GM21528 (cell line): ENCODE results near the gene TLNRD1.

Experiments
- ATAC-seq: cut with Tn5 transposase; IDR thresholded peaks from one replicate; pipeline ENCODE4 v1.9.1; 2021; ENCODE audit warnings: mild to moderate bottlenecking, moderate library complexity; ENCODE audit not compliant: unreplicated experiment, low FRiP score

TLNRD1 gene

GRCh38 chr15:81025721-81026370 is 25.1 kb downstream of the TLNRD1 start:
- ATAC-seq: no peak

DNA sequence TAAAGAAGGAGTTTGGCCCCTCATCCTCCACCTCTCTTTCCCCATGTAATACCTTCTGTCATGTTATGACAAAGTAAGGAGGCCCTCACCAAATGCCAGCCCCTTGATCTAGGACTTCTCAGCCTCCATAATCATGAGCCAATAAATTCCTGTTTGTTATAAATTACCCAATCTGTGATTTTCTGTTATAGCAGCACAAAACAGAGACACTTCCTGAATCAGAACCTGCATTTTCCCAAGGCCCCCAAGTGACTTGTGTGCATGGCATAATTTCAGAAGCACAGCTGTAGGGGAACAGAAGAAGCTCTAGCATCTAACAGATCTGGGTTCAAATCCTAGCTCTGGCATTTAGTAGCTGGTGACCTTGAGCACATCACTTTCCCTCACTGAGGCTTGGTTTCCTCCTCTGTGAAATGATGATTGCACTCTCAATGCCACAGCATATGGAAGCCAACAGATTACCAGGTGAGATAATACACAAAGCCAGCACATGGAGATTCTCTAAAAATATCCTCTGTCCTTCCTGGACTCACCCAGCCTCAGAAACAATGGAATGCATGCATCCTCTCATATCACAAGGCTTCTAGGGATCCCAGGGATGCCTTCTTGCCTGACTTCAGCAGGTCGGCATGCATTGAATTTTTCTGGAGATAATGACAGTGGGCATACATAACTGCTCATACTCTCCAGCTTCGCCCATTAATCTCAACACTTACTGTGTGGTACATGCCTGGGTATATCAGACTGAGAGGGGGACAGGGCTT is 26.3 kb downstream of the TLNRD1 start:
- no peak for ATAC-seq

DNA sequence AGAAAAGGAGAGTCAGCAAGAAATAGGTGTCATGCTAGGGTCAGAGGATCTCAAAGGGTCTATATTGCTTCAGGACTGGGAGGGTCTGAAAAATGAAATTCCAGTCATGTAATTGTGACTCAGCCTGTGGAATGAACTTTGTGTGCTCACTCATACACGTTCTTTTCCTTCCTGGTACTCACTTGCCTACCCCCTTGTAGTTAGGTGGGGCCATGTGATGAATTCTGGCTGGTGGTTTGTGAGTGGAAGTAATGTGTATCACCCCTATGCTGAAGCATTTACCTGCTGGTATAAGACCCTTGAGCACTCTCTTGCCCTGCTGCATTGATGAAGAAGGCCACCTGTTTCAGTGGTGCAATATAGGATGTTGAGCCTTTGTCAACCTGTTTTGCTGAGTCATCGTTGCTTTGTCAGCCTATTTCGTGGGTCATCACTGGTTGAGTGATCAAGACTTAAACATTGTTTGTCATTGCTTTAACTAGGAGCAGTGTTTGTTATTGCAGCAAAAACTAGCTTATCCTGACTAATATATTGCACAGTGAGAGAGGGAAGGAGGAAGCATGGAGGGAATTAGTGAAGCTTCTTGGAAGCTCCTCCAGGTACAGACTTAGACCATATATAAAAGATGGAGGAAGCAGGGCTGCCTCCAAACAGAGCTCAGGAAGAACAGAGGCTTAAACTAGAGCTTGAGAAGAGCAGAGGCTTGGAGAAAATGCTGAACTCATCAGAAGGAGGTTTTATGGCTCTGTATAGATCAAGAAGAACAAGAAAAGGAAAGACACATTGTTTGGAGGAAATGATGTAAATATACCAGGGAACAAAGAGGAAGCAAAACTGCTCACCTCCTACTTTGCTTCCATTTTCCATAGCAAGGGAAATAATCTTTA is 28.9 kb downstream of the TLNRD1 start:
- ATAC-seq: no peak

- ATAC-seq: no peak
Observed at GRCh38 chr15:81030301-81030750, 29.6 kb downstream of the TLNRD1 start.

DNA sequence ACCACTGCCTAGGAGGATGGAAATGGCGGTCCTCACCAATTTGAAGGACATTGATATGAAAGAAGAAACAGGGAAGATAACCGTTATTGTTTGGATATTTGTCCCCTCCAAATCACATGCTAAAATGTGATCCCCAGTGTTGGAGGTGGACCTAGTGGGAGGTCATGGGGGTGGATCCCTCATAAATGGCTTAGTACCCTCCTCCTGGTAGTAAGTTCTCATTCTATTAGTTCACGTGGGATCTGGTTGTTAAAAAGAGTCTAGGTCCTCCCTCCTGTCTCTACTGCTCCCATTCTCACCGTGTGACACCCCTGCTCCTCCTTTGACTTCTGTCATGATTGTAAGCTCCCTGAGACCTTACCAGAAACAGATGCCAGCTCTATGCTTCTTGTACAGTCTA is 30.5 kb downstream of the TLNRD1 start:
- ATAC-seq: no peak

- ATAC-seq: no peak
Observed at GRCh38 chr15:81032355-81032754, 31.6 kb downstream of the TLNRD1 start.

GRCh38 chr15:81032818-81033217 is 32.1 kb downstream of the TLNRD1 start:
- ATAC-seq: no peak

DNA sequence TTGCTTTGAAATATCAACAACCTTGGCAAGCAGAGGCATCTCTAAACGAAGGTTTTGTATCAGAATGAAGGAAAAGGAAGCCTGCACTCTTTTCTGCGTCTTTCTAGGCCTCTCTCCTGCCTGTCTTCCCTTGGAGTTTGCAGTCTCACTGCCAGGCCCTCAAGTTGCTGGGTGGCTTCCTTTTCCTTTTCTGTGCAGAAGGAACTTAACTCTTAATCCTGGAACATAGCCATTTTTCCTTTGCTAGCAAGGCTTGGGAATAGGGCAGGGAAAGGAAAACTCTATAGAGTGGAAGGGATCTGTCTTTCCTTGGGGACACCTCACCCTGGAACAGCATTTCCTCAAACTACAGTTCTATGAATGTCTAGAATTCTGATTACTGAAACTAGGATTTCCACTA is 32.8 kb downstream of the TLNRD1 start:
- ATAC-seq: no peak

GRCh38 chr15:81037952-81038743 is 37.4 kb downstream of the TLNRD1 start:
- ATAC-seq: no peak

GRCh38 chr15:81038975-81039607 is 38.4 kb downstream of the TLNRD1 start:
- ATAC-seq: no peak

- ATAC-seq: no peak
Observed at GRCh38 chr15:81040757-81041156, 40.0 kb downstream of the TLNRD1 start.

DNA sequence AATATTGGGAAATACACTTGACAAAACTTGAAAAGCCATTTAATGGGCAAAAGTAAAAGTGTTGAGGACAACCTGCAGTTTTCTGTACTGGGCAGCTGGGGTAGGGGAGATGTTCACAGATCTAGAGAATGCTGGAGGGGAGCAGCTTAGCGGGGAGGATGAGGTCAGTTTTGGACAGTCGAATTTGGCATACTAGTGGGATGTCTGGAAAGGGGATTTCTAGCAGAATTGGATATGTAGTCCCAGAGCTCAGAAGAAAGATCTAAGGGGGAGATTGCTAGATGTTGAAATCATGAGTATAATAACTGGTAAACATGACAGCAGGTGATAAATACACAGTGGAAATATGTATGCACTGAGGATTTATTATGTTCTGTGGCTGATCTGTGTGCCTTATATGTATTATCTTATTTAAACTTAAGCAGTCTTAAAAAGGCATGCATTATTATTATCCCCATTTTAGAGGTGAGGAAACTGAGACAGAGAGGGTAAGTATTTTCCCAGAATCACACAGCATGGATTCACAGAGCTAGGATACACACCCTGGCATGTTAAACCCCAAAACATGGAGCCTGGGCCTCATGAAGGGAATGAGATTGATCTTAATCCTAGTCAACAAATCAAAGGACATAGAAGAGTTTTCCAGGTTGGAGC is 42.7 kb downstream of the TLNRD1 start:
- no peak for ATAC-seq

GRCh38 chr15:81043935-81044575 is 43.3 kb downstream of the TLNRD1 start:
- no peak for ATAC-seq

DNA sequence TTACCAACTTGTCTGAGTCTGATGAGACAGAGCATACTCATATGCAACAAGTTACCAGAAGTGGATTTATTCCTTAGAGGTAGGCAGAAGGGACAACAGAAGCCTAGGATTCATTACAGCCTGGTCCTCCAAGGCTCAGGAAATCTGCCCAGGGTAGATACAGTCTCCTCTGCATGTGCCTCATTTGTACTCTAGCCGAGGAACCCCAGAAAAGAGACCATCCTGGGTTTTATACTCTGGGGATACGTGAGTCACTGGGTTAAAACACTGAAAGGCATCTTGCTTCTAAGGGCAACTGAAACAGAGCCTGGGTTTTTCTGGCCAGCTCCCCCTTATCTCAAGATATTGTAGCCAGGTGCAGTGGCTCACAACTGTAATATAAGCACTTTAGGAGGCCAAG is 45.6 kb downstream of the TLNRD1 start:
- ATAC-seq: no peak

DNA sequence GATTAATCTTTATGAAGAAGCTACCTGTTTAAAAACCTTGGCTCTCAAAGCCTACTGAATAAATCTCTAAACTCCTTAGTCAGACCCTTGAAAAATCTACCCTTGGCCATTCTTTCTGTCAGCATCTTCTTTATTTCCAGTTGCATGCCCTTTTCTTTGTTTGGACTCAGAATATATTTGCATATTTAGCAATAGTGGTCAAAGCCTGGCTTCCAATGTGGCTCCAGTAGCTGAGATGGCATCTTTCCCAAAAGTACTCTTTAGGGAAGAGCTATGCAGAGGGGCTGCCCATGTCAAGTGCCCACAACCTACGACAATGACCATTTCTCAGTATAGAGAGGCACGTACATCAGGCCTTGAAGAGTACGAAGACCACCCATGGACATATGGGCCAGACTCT is 47.2 kb downstream of the TLNRD1 start:
- no peak for ATAC-seq

GRCh38 chr15:81049835-81050234 is 49.1 kb downstream of the TLNRD1 start:
- ATAC-seq: no peak

DNA sequence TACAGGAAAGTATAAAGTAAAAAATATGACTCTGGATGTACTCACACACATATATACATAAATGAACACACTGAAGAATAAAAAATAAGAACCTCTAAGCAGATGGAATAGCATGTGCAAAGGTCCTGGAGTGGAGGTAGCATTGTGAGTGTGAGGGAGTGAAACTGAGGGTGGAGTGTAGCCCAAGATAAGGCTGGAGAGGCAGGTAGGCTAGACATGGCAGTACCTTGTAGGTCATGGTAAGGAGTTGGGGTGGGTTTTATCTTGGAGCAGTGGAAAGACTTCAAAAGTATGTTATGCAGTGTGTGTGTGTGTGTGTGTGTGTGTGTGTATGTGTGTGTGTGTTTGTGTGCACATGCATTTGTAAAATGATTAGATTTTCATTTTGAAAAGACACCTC is 49.5 kb downstream of the TLNRD1 start:
- ATAC-seq: no peak

DNA sequence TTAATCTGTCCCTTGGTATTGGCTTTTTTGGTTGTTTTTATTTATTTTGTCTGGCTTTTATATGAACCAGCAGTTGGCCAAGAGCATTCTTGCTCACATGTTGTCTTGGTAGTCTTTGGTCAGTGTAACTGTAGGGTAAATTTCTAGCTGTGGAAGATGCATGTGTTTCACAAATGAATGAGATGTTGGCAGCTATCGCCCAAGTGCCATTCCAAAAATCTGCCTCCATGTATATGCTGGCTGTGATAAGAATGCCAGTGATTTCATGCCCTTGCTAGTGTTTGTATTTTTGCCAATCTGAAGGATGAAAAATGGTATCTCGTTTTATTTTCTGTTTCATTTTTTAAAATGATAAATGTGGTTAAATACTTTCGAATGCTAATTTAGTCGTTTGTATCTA is 50.1 kb downstream of the TLNRD1 start:
- no peak for ATAC-seq

DNA sequence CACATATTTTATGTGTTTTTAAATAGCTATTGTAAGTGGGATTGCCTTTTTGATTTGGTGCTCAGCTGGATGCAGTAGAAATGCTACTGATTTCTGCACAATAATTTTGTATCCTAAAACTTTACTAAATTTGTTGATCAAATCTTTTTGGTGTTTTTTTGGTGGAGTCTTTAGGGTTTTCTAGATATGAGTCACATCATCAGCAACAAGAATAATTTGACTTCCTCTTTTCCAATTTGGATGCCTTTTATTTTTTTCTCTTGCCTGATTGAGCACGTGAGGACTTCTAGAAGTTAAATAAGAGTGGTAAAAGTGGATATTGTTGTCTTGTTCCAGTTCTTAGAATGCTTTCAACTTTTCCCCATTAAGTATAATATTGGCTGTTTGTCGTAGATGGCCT is 51.3 kb downstream of the TLNRD1 start:
- no peak for ATAC-seq
